ENCODE measurements around the gene NSUN3.

GRCh38 chr3:94158512-94158911 lies 95.7 kb downstream of the NSUN3 start:
- no peak for TF ChIP-seq POLR2AphosphoS5 (IDR thresholded peaks at IDR 0.05; ENCODE audit: low read depth, low read length)
- no peak for TF ChIP-seq POLR2A (IDR thresholded peaks at IDR 0.05; ENCODE audit: low read depth, low read length)
- no peak for TF ChIP-seq TAF1 (IDR thresholded peaks at IDR 0.05; ENCODE audit: borderline replicate concordance, low read depth, low read length)
